Stimulated activated CD4-positive, alpha-beta T cell treated with anti-CD3 and anti-CD28 coated beads, Interleukin-1b, Interleukin-23, amount 100 ng/mL, for 24 hours (primary cell): ENCODE measurements around the gene POLR3E.
A peak's percentile ranks its signal among the peaks of the same experiment; 100 is the strongest.

ENCODE experiments used
- DNase-seq, 4 experiments: peaks; one replicate each; pipeline ENCODE4 v3.0.0-alpha.2; 2020; ENCODE audit warnings: low read depth in 4 of 4, low spot score in 1 of 4

POLR3E gene

GRCh38 chr16:22297114-22297870 is at the start of gene POLR3E:
TSS of gene POLR3E (plus strand) at chr16:22297409. CDS start at chr16:22302969, 5,560 bp downstream.
- DNase-seq: peak; percentile 98 to 100 (median 99)

DNA sequence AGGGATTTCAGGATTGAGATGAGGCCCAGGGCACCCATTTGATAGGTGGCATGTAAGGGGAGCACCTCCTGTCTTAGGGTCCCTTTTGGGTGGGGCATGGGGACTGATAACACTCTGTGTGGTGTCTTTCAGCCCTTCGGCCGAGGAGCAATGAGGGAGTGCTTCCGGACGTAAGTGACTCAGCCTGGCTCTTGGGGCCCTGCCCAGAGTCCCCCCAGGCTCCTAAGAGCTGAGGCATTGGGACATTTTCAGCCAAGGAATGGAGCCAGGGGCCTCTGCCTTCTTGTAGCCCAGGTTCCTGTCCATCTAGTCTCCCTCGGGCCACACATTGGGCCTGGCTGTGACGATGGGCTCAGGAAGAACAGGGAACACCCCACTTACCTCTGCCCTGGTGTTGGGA is 46.7 kb upstream of the POLR3E start:
- no peak for DNase-seq

GRCh38 chr16:22252317-22252716 is 44.9 kb upstream of the POLR3E start:
- no peak for DNase-seq

GRCh38 chr16:22253272-22253671 is 43.9 kb upstream of the POLR3E start:
- DNase-seq: no peak

DNA sequence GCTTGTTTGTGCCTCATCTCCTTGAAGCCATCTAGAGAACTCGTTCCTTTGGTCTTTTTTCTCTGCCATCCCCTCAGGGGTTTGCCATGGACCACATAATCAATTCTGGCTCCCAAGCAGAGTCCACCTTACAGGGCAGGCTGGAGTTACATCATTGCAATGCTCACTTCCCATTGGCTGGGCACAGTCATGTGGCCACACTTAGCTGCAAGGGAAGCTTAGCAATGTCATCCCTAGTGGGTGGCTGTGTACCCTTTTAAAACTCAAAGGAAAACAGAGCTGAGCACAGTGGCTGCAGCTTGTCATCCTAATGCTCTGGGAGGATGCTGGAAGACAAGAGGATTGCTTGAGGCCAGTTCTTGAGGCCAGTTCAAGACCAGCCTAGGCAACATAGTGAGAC is 41.9 kb upstream of the POLR3E start:
- no peak for DNase-seq

DNA sequence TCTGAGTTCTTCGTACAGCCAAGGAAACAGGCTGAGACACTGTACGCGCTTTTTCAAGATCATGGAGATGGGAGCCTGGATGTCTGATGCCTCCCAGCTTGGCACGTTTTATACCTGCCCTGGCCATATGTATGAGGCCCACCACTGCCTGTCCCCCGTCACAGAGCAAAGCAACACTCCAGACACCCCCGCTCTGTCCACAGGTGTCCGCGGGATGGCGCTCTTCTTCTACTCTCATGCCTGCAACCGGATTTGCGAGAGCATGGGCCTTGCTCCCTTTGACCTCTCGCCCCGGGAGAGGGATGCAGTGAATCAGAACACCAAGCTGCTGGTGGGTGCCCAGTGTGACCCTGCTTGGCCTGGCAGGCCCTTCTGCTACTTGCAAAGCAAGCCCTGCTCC is 39.8 kb upstream of the POLR3E start:
- no peak for DNase-seq

- no peak for DNase-seq
Measured at GRCh38 chr16:22260490-22260889, 36.7 kb upstream of the POLR3E start.

GRCh38 chr16:22262460-22262859 is 34.7 kb upstream of the POLR3E start:
- DNase-seq: no peak

DNA sequence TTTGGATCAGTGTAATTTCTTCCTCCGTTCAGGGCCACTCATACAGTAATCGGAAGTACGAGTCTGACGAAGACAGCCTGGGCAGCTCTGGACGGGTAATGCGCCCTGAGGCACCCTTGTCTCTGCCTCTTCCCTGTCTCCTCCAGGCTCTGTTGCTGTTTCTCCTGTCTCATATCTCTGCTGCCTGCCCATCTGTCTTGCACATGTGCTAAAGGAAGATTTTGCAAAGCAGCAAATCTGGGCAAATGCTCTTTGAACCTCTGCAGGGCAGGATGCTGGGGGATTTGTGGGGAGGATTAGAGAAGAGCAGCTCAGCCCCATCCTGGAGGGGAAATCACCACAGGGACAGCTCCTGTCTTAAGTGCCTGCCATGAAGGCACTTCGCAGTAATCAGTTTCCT is 32.4 kb upstream of the POLR3E start:
- DNase-seq: no peak

DNA sequence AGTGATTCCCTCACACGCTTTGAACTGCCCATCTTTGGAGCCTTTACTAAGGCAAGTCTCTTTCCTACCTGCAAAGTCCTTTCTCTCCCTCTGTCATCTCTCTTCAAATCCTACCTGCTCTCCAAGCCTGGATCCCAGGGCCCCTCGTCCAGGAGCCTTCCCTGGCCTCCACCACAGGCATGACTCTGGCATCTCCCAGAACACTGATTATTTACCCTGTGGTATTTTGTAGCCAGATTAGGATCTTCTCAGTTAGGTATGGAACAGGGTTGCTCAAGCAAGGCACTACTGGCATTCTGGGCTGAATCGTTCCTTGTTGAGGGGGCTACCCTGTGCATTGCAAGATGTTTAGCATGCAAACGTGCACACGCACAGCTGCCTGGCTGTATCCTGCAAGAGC is 31.9 kb upstream of the POLR3E start:
- no peak for DNase-seq

GRCh38 chr16:22266546-22266945 is 30.7 kb upstream of the POLR3E start:
- DNase-seq: no peak

- DNase-seq: no peak
Measured at GRCh38 chr16:22267764-22268163, 29.4 kb upstream of the POLR3E start.

DNA sequence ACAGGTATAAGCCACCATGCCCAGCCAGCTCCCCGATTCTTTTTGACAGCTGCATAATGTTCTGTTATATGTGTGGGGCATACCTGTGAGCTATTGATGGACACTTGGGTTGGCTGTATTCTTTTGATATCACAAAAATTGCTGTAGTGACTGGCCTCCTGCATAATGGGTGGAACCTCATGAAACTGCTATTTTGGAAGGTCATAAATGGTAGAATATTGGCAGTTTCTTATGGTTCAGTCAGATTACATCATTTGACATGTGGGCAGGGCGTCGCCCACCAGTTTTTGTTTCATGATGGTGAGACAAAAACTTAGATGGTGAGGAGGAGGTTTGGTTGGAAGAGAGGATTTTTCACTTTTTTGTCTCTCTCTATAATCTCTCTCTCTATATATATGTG is 26.7 kb upstream of the POLR3E start:
- DNase-seq: no peak

- no peak for DNase-seq
Measured at GRCh38 chr16:22272870-22273650, 24.1 kb upstream of the POLR3E start.

DNA sequence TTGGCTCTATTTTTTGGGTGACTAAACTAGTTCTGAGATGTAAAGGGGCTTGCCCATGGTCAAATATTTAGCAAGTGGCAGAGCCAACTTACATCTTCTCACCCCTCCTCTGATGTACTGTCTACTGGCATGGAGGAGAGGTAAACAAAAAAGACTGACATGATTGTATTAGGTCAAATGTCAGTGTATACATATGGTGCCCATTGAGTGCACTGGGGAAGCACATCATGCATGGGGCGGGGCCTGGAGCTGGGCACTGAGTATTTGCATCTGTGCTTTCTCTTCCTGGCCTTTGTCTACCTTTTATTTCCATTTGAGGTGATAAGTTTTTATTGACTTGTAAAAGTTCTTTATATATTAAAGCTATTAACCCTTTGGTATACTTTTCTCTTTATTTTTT is 22.3 kb upstream of the POLR3E start:
- no peak for DNase-seq

- DNase-seq: no peak
Measured at GRCh38 chr16:22278441-22279230, 18.6 kb upstream of the POLR3E start.

- DNase-seq: no peak
Measured at GRCh38 chr16:22282254-22282892, 14.8 kb upstream of the POLR3E start.

DNA sequence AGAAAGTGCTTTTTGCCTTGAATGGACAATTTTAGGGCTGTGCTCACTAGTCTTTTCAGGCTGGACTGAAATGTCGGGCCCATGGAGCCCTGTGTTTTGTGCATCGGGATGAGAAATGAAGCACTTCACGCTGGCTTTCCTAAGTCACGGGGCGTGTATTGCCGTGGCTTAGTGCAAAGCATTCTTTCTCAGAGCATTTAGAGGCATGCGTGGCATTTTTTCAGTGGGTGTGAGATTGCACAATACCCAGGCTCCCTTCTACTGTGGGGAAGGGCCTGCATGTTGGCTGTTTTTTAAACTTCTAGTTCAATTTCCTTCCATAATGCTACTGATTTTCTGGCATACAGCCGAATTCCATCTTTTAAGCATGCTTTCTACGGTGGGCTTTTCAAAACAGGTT is 12.6 kb upstream of the POLR3E start:
- DNase-seq: no peak

- no peak for DNase-seq
Measured at GRCh38 chr16:22285080-22285479, 12.1 kb upstream of the POLR3E start.

DNA sequence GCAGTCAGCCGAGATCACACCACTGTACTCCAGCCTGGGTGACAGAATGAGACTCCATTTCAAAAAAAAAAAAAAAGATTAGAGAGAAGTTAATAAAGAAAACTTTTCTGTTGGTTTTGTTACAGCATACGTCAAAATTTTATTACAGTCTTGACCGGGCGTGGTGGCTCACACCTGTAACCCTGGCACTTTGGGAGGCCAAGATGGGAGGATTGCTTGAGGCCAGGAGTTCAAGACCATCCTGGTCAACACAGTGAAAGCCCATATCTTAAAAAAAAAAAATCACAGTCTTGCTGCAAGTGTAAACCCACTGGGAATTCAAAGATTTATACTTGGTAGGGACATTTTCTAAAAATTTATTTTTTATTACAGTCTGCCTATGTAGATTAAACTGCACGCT is 6.2 kb upstream of the POLR3E start:
- no peak for DNase-seq

GRCh38 chr16:22291860-22292318 is 5.3 kb upstream of the POLR3E start:
- no peak for DNase-seq
